Measurements from ENCODE around the gene MB.

The MB gene

GRCh38 chr22:35642305-35642741, 25.2 kb upstream of the MB start:
- Histone ChIP-seq H3K36me3 (no peaks in the 10 kb centered on the region), H3K4me1 (ENCODE audit: control insufficient read depth in 1 of 2, insufficient read depth in 1 of 2, low read depth in 1 of 2, low read length in 1 of 2) (peaks cover 0 to 1% of the 10 kb centered on the region in 2 experiments), H3K4me3 (ENCODE audit: low read depth in 1 of 2, low read length in 1 of 2) (no peak overlapping the region), H3K9me3 (no peaks in the 10 kb centered on the region), H3K27me3 (peaks cover 4% of the 10 kb centered on the region), H3K27ac (no peak overlapping the region)
- TF ChIP-seq CTCF (IDR thresholded peaks at IDR 0.05) = no peak

DNA sequence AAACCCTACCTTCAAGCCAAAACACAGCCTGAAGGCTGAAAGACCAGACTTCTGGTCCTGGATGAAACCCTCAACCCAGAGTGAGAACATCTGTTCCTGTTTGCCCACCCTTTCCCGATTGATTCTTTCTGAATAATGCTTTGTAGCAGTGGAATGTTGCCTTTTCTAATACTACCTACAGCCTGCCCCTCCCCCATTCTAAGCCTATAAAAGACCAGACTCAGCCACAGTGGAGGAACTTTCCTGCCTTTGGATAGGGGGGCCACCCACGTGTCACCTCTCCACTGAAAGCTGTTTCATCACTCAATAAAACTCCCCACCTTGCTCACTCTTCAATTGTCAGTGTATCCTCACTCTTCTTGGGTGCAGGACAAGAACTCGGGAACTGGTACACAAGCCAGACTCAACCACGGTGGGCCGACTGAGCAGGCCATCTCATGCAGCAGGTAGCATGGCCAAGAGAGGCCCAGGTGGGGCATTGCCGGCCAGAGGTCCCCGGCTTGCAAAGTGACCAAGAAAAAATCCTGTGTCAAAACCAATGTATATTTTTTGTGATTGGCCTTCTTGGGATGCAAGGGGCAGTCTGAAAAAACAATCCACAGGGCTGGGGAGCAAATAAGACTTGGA, 24.5 kb upstream of the MB start:
- TF ChIP-seq CTCF (IDR thresholded peaks at IDR 0.05) = no peak
- no peaks in the 10 kb centered on the region for H3K36me3 ChIP-seq

DNA sequence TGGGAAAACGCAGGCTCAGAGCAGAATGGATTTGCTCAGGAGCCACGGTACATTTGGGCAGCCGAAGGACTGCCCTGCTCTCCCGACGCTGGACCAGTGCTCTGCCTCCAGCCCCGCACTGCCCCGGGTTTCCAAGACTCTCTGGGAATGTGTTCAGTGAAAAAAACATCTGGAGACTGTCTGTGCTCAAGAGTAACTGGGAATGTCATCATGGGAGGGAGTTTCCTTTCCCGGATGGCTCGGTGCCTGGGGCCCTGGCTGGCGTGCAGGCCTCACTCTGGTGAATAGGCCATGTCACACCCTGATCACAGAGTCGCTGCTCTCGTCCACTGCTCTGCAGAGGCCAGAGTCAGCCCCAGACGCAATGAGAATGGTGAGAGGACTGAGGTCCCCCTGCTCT, 21.3 kb upstream of the MB start:
- Histone ChIP-seq H3K36me3 (no peaks in the 10 kb centered on the region), H3K27ac (no peak overlapping the region), H3K4me3 (ENCODE audit: low read depth in 1 of 2, low read length in 1 of 2) (no peak overlapping the region), H3K27me3 (peaks cover 4% of the 10 kb centered on the region), H3K9me3 (no peaks in the 10 kb centered on the region), H3K4me1 (ENCODE audit: control insufficient read depth in 1 of 2, insufficient read depth in 1 of 2, low read depth in 1 of 2, low read length in 1 of 2) (no peaks in the 10 kb centered on the region)
- no peak for TF ChIP-seq CTCF (IDR thresholded peaks at IDR 0.05)

More for the DNA sequence above, 24.5 kb upstream of the MB start:
- no peak overlapping the region for H3K27ac ChIP-seq
- peaks cover 4% of the 10 kb centered on the region for H3K27me3 ChIP-seq
- H3K9me3 ChIP-seq = no peaks in the 10 kb centered on the region
- H3K4me1 ChIP-seq (ENCODE audit: control insufficient read depth in 1 of 2, insufficient read depth in 1 of 2, low read depth in 1 of 2, low read length in 1 of 2) = no peaks in the 10 kb centered on the region
- H3K4me3 ChIP-seq (ENCODE audit: low read depth in 1 of 2, low read length in 1 of 2) = no peak overlapping the region

DNA sequence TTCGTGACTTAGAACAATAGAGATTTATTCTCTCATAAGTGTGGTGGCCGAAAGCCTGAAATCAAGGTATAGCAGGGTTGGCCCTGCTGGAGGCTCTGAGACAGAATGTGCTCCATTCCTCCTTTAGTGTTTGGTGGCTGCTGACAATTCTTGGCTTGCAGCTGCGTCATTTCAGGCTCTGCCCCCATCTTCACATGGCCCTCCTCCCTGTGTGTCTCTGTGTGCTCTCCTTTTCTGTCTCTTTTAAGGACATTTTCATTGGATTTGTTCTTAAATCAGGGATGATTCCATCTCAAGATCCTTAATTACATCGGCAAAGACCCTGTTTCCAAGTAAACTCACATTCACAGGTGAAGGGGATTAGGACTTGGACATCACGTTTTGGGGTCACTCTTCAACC, 20.9 kb upstream of the MB start:
- H3K36me3 ChIP-seq = no peaks in the 10 kb centered on the region
- no peaks in the 10 kb centered on the region for H3K4me1 ChIP-seq (ENCODE audit: control insufficient read depth in 1 of 2, insufficient read depth in 1 of 2, low read depth in 1 of 2, low read length in 1 of 2)
- TF ChIP-seq CTCF (IDR thresholded peaks at IDR 0.05) = no peak
- H3K27me3 ChIP-seq = peaks cover 4% of the 10 kb centered on the region
- H3K27ac ChIP-seq = no peak overlapping the region
- H3K9me3 ChIP-seq = no peaks in the 10 kb centered on the region
- no peak overlapping the region for H3K4me3 ChIP-seq (ENCODE audit: low read depth in 1 of 2, low read length in 1 of 2)

GRCh38 chr22:35637254-35637653, 20.1 kb upstream of the MB start:
- Histone ChIP-seq H3K4me1 (ENCODE audit: control insufficient read depth in 1 of 2, insufficient read depth in 1 of 2, low read depth in 1 of 2, low read length in 1 of 2) (no peaks in the 10 kb centered on the region), H3K9me3 (no peaks in the 10 kb centered on the region), H3K36me3 (no peaks in the 10 kb centered on the region), H3K27ac (no peak overlapping the region), H3K27me3 (peaks cover 1% of the 10 kb centered on the region), H3K4me3 (ENCODE audit: low read depth in 1 of 2, low read length in 1 of 2) (no peak overlapping the region)
- TF ChIP-seq CTCF (IDR thresholded peaks at IDR 0.05) = no peak

All from neutrophil (primary cell).